Neural crest cell (in vitro differentiated cells): ENCODE measurements around the gene CAT. TPM values are rescaled to one million over a fixed set of nuclear protein-coding genes. Genes with fewer than 3 reads are reported as not detected.

Source experiments
- DNase-seq: peaks from one replicate; pipeline ENCODE4 v3.0.0; 2021; ENCODE audit warnings: low read depth, mixed read lengths, low spot score
- H3K27ac Mint-ChIP-seq: one replicate; pipeline ENCODE4 v1.8.0; 2021; ENCODE audit warnings: mild to moderate bottlenecking, mixed read lengths; ENCODE audit not compliant: unreplicated experiment
- H3K27me3 Mint-ChIP-seq: 2 replicates; pipeline ENCODE4 v1.8.0; 2021; ENCODE audit warnings: low read depth, mild to moderate bottlenecking, mixed read lengths
- H3K36me3 Mint-ChIP-seq: 2 replicates; pipeline ENCODE4 v1.8.0; 2021; ENCODE audit warnings: low read depth, mild to moderate bottlenecking, mixed read lengths
- H3K4me1 Mint-ChIP-seq: 2 replicates; pipeline ENCODE4 v1.8.0; 2021; ENCODE audit warnings: mixed read lengths
- H3K4me3 Mint-ChIP-seq: one replicate; pipeline ENCODE4 v1.8.0; 2021; ENCODE audit warnings: mild to moderate bottlenecking, mixed read lengths
- H3K9me3 Mint-ChIP-seq: 2 replicates; pipeline ENCODE4 v1.8.0; 2021; ENCODE audit warnings: mixed read lengths
- total RNA-seq: library from RNA; stranded (reverse); gene quantifications from 2 replicates; pipeline ENCODE4 v1.2.1, GENCODE V29; 2021
- TF ChIP-seq, protein P1 (sequence below): fragments of 200-600 bp; sonication (generic); conservative IDR thresholded peaks from 2 replicates; pipeline ENCODE4 v1.5.0; 2021; ENCODE audit warnings: antibody characterized with exemption, mild to moderate bottlenecking

CAT gene
- total RNA-seq, 1 donor from 2014 or later = 30.6 TPM

DNA sequence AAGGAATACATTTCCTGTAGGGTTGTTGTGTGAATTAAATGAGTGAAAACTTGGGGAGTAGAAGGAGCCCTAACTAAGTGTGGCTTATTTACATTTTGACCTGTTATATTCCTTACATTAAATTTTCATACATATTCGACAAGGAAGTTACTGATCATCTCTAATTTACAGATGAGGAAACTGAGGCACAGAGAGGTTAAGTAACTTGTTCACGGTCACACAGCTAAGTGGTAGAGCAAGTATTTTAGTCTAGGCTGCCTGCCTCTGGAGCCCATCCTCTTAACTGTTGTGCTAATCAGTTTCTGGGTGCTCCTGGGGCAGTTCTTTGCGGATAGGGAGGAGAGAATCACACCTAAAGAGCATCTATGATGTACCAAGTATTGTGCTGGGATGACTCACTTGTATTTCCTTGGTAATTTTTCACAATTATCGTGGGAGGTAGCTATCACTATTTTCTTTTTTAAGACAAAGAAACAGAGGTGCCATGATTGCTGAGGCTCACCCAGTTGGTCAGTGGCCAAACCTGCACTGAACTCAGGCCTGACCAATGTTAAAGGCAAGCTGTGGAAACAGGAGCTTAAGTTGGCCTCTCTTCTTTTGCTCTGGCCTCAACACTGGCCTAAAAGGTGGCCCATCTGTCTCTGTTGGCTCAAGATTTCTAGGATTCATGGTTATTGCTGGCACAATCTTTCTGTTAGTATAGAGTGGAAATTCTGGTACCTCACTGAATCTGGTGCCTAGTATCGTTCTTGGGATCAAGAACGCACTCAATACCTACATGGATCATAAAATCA is 77.7 kb downstream of the CAT start:
- Mint-ChIP-seq H3K4me3 (no peak overlapping the region), H3K36me3 (no peaks in the 10 kb centered on the region), H3K27ac (no peak overlapping the region), H3K9me3 (no peaks in the 10 kb centered on the region), H3K4me1 (peaks cover 4% of the 10 kb centered on the region), H3K27me3 (no peaks in the 10 kb centered on the region)
- no peak for DNase-seq
- TF ChIP-seq, protein P1, sequence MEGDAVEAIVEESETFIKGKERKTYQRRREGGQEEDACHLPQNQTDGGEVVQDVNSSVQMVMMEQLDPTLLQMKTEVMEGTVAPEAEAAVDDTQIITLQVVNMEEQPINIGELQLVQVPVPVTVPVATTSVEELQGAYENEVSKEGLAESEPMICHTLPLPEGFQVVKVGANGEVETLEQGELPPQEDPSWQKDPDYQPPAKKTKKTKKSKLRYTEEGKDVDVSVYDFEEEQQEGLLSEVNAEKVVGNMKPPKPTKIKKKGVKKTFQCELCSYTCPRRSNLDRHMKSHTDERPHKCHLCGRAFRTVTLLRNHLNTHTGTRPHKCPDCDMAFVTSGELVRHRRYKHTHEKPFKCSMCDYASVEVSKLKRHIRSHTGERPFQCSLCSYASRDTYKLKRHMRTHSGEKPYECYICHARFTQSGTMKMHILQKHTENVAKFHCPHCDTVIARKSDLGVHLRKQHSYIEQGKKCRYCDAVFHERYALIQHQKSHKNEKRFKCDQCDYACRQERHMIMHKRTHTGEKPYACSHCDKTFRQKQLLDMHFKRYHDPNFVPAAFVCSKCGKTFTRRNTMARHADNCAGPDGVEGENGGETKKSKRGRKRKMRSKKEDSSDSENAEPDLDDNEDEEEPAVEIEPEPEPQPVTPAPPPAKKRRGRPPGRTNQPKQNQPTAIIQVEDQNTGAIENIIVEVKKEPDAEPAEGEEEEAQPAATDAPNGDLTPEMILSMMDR = no peak

DNA sequence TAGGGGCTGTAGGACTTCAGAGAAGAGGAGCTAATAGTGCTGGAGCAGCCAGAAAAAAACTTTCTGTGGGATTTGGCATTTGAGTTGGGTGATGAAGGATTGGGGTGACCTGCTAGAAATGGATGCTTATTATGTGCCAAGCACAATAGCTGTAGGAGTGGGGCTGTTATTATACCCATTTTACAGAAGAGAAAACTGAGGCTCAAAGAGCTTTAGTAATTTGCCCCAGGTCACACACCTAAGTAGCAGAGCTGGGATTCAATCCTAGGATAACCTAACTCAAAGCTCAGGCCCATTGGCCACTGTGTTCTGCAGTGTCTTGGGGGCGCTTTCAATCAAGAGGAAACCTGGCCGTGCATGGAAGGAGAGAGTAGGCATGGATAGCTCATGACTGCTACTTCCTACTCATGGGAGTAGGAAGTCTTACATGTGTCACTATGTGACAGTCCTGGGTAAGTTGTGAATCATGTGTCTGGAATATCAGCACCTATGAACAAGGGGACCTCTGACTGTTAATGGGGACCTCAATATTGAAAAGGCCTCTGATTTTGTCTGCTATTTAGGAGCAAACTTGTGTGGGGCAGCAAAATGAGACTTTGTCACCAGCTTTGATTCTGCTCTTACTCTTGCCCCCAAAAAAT is 81.0 kb downstream of the CAT start:
- H3K36me3 Mint-ChIP-seq = no peaks in the 10 kb centered on the region
- no peak overlapping the region for H3K27ac Mint-ChIP-seq
- no peaks in the 10 kb centered on the region for H3K9me3 Mint-ChIP-seq
- DNase-seq = no peak
- TF ChIP-seq, protein P1 = no peak
- H3K4me1 Mint-ChIP-seq = no peaks in the 10 kb centered on the region
- H3K27me3 Mint-ChIP-seq = no peaks in the 10 kb centered on the region
- no peak overlapping the region for H3K4me3 Mint-ChIP-seq

DNA sequence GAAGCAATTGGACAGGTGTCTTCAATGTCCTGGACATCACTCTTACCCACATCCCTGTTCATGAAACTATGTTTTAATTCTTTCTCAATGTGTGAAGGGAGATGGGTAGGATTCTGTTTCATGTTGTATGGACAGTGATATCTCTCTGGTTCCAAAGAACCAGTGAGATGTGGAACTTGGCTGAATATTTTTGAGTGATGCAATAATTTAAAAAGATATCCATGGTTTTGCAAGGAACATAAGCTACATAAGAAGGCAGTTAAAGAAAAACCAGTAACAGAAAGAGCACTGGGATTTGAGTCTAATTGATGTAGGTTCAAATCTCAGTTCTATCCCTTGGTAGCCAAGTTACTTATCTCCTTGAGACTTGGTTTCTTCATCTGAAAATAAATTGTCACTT is 82.5 kb downstream of the CAT start:
- no peak for DNase-seq
- H3K4me1 Mint-ChIP-seq = no peaks in the 10 kb centered on the region
- no peak overlapping the region for H3K4me3 Mint-ChIP-seq
- TF ChIP-seq, protein P1 = no peak
- no peak overlapping the region for H3K27ac Mint-ChIP-seq
- H3K27me3 Mint-ChIP-seq = no peaks in the 10 kb centered on the region
- H3K9me3 Mint-ChIP-seq = no peaks in the 10 kb centered on the region
- no peaks in the 10 kb centered on the region for H3K36me3 Mint-ChIP-seq

Other genes with a start within 250 kb of the CAT start
- gene ABTB2, start 80.9 kb upstream of the CAT start, total RNA-seq = 2.3 and 3.0 TPM in 2 replicates
- gene ELF5, start 74.9 kb downstream of the CAT start, total RNA-seq = not detected in 2 replicates
- gene EHF, start 182.2 kb downstream of the CAT start, total RNA-seq = not detected in 2 replicates